DMS153 treated with DMSO at 0.1 percent for 48 hours (cell line): Measurements from ENCODE around the gene TRIM31.
"Not testable (repeated sequence)": the region's sequence is repeated elsewhere in the genome, so short reads cannot be mapped to it uniquely, and the experiment has no call there.

Experiments
- DNase-seq: peaks from one replicate; lab custom pipeline; 2025; ENCODE audit not compliant: unreplicated experiment; lab: John Stamatoyannopoulos, UW

Gene TRIM31

DNA sequence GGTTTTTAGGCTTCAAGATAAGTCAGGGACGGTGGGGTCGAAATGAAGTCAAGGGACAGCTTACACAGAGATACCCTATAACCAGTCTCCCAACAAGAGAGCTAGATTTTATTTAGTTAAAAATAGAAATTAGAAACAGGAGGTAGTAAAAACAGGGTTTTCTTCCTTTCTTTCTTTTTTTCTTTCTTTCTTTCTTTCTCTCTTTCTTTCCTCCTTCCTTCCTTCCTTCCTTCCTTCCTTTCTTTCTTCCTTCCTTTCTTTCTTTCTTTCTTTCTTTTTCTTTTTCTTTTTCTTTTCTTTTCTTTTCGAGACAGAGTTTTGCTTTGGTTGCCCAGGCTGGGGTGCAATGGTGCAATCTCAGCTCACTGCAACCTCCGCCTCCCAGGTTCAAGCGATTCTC, 5.8 kb upstream of the TRIM31 start:
- not testable (repeated sequence) for DNase-seq

DNA sequence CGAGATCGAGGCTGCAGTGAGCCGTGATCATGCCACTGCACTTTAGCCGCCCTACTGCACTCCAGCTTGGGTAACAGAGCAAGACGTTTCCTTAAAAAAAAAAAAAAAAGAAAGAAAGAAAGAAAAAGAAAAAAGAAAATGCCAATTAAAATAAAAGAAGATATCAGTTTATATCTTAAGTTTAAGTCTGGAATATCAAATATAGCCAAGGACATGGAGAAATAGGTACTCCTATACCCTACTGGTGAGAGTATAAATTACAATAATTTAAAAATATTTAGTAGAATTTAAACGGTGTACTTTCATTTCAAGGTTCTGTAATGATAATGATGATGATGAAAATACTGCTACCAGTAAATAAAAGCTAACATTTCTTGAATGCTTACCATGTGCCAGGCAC, 3.8 kb upstream of the TRIM31 start:
- no peak for DNase-seq

GRCh38 chr6:30113841-30114240, 951 bp upstream of the TRIM31 start:
- no peak for DNase-seq

DNA sequence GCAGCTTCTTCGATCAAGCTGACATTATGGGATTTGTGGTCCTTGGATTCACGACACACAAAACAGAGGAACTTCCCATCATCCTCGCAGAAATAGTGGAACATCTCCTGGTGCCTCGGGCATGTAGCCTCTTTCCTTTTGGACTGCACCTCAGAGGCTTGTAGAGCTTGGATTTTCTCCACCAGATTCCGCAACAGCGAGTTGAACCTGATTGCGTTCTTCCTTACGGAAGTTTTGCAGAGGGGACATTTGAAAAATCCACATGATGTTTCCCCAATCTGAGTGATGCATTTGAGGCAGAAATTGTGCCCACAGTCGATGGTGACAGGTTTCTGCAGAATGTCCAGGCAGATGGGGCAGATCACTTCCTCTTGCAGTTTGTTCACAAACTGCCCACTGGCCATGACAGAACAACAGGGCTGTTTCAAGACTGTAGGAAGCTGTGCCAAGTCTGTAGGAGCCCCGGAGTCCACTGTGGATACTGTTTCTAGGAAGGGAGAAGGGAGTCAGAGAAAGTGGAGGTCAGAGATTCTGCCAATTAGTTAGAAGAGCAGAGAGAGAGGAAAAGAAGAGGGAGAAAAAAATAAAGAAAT, 392 bp downstream of the TRIM31 start:
- no peak for DNase-seq

GRCh38 chr6:30111266-30111856, 1.5 kb downstream of the TRIM31 start:
- DNase-seq = no peak

DNA sequence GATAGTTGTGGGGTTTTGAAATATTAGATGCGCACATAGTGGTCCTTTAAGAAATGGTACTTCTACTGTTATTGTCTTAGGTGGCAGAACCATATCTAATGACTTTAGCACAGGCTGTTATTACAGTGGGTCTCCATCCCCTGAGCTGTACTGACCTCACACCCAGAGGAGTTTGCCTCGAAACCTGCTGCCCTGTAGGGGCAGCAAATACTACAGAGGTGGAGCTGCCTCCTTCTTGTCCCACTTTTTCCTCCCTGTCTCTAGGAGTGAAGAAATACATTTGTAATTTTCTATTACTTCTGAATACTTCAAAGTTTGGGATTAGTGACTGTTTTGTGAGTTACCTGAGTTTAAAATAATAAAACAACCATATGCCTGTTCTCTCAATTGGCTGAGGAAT, 8.2 kb downstream of the TRIM31 start:
- DNase-seq = no peak

DNA sequence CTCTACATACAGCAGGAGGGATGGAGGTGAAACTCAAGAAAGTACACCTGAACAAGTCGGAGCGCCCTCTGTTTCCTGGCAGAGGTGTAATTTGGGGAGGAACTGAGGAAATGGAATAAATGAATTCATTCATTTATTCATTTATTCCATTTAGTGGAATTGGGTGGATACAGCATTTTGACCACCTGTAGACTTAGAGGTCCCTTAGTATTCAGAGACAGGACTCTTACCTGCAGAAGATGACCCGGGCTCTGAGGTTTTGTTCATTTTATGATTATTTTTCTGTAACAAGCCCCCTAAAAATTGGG, 9.1 kb downstream of the TRIM31 start:
- DNase-seq = no peak

DNA sequence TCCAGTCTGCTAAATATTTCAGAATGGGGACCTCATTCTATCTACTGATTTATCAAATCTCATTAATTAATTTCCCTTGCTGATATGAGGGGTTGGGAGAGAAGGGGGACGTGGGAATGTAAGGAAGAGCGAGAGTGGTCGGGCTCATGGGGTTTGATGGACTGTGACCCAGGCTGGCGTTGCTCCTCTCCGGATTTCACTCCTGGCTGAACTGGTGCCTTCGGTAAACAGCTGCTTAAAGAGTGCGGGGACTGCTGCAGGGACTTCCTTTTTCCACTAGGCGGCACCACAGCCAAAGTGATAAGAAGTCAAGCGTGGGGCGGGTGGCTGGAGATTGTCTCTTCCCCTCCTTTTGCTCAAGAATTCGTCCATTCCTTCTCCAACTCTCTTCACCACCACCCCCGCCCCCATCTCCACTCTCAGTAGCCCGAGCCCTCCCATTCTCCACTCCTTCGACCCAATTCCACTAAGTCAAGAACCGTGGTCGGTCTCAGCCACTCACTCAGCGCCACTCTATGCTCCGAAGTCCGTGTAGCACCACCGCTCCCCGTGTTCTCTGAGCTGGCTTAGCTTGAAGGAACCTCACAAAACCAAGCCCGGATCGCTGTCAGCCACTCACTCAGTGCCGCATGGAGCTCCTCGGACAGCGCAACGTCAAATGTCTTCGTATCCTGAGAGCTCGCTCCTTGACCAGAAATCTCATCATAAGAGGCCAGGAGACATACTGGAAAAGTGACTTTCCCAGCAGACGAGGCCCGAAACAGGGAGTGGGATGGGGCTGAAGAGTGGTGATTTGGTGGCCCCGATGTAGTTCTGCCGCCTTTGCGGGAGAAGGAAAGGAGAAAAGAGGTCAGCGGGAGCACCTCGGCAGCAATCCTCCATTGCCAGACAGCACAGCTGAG, 9.7 kb downstream of the TRIM31 start:
- peak; percentile 77 for DNase-seq

DNA sequence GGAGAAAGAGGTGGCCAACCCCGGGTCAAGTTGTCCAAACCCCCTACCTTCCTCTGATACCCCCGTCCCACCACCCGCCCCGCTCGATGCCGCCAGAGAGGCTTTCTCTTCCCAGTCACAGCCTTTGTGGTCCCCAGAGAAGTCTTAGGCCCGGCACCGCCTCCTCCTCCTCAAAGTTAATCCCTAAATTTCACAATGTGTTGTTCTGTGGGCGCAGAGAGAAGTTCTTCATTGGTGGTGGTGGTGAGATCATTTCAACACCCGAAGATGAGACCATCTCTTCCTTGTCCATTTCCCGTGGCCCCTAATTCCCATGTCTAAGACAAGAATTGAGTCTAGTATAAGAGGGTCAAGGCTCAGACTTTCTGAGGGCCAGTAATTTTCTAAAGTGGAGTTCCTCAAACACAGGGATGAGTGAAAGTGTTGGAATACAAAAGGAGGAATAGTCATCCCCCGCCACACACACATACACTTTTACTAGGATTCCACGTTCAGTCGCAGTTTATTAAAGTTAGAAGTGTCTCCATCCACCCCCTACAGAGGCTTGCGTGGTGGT, 10.4 kb downstream of the TRIM31 start:
- no peak for DNase-seq

DNA sequence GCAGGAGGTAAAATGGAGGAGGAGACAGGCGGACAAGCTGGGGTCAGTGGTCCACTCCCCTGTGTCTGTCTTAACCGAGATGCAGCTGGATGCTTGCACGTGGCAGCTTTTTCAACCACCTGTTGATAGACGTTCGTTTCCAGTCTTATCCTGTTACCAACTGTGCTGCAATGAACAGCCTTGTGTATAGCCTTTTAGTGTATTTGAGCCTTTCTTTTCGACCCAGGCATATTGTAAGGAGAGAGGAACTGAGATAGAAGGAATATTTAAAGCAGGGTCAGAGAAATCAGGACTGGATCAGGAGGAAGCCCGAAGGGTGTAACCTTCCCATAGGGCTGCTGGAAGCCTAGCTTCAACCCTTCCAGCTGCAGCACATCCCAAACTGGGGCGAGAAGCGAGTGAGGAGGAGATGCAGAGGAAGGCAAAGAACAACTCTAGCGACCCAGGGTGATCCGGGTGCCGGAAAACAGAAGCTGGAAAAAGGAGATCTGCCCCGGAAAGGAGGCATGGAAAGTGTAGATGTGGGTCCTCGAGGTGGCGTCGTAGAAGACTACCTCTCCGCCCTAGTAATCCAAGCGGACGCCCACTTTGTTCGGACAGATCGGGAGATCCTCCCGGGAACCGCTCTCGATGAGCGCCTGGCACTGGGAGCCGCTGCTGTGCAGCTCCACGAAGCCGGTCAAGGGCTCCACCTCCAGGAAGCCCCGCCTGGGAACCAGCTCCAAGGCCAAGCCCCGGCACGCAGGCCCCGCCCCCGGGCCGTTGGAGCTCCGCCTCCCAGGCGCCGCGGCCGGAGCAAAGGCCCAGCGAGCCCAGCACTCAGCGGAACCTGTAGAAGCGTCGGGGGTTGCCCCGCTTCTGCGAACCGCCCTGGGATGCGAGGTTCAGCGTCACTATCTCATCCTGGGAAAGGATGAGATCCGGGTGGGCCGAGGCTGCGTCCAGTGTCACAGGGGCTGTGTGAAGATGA, 11.2 kb downstream of the TRIM31 start:
- DNase-seq = peak; percentile 40

DNA sequence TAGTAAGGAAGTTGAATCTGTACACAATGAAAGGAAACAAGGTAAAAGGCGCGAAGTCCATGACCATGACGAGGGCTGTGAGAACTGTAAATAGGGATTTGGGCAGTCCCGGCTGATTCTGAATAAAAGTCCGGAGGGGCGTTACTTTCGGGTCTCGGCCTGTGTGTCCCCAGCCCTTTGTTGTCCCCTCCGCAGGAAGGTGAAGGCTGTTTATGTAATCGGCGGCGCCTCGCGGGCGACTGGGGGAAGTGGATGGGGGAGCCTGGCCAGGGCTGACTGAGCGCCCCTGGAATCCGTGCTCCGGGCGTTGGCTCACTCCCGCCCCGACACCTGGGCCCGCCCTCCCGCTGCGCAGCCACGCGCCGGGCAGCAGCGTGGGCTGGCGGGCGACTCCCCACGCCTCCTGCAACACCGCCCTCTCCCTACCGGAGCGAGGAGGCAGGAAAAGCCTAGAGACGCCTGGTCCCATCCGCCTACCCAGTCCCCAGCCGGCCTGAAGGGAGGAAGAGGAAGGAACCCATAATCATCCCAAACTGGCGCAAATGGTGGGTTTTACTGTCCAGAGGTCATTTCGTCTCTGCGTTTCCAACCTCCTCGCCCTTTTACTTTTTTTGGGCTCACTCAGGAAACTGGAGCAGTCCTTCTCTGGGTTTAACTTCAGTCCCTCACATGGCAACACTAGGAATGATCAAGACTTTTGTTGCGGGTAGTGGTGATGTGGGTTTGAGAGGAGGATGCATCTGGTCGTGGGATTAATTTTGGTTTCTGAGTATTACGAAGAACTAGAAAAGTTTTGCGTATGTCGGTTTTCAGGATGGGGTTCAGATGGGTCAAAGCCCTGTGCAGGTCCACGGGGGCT, 12.1 kb downstream of the TRIM31 start:
- DNase-seq = no peak

GRCh38 chr6:30100154-30100553, 12.7 kb downstream of the TRIM31 start:
- no peak for DNase-seq

DNA sequence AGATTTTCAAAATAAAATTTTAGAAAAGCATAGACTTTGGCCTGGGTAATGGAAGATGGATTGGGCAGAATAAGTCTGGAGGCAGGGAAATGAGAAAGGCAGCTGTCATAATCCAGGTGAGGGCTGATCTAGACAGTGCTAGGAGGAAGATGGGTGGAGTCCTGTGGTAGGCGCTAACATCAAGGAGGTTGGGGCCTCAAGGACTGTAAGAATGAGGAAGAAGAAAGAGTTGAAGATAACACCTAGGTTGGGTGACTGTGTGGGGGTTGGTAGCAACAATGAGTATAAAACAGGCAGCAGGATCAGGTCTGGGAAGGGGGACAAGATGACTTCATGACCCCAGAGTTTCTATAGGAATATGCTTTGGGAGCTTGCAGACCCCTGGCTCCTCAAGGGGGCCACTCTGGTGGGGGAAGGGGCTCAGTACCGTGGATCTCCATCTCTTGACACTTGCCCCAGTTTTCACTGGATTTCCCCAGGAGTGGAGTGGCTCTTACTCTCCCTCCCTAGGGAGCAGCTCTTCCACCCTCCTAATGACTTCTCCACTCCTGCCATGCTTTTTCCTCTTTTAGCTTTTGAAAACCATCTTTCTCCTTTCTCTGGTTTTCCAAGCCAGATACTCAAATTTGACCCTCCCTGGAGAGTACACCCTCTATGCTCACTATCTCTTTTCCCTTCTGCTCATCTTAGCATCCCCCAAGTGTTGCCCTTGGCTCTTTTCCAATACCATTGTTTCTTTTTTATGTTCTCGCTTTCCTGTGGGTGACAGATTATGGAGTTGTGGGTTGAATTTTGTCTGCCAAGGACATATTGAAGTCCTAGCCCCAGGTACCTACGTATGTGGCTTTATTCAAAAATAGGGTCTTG, 14.8 kb downstream of the TRIM31 start:
- DNase-seq = no peak

- no peak for DNase-seq
Measured at GRCh38 chr6:30096829-30097228, 16.1 kb downstream of the TRIM31 start.

DNA sequence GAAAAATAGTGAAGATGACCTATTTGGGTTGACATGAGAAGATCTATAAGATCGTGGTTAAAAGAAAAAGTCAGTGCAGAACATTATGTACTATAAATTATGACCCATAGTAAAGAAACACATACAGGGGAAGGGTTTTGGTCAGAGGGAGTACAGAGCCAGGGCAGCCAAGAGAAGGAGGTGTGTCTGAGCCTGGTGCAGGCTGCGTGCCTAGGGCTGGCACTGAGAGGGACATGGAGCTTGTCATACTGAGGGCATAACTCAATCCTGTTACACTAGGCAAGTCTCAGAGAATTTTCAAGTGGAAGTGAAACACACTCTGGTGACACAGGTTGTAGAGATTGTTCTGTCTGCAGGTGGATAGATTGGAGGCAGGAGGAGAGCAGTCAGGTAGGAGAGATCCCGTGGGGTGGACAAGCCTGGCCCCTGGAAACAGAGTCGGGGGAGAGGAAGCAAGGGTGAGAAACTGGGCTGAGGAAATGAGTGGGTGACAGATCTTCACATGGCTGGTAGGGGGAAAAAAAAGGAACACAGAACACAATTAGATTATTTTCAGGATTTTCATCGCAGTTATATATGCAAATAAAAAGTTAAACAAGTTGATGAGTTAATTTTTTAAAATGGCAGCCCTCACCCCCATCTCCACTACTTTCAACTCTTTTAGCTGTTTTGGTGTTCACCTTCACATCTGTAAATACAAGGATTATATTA, 18.8 kb downstream of the TRIM31 start:
- DNase-seq = no peak

DNA sequence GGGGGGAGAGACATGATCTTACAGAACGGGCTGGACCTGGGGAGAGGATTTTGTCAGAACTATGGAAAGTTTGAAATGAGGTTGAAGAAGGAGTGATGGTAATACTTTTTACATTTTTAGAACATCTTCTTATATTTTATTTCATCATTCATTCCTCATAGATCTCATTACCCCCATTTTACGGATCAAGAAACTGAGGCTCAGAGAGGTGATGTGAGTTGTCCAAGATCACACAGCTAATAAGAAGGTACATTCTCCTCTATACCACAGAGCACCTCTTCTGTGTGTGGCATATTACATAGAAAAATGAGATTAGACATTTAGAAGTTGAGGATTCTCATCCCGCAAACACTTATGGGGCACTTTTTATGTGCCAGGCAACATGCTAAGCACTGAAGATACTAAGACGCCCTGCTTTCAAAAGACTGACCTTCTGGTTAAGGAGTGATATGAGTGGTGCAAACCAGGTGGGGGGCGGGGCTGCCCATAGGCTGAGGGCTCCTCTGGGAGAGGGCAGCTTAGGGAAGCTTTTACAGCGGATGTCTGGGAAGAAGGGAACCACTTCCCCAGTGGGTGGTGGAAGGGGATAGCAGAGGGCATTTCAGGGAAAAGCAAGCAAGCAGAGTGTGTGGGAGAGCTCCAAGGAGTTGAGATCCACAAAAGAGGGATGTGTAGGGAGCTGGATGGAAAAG, 19.9 kb downstream of the TRIM31 start:
- DNase-seq = no peak

GRCh38 chr6:30091577-30092381, 21.1 kb downstream of the TRIM31 start:
- DNase-seq = no peak
